Measurements from ENCODE around the gene RBM12. TPM values are rescaled to one million over a fixed set of nuclear protein-coding genes. Genes with fewer than 3 reads are reported as not detected.
"Not testable (repeated sequence)": the region's sequence is repeated elsewhere in the genome, so short reads cannot be mapped to it uniquely, and the experiment has no call there.

RBM12 gene
- total and polyA plus RNA-seq, 4 donors, result 3.4 to 20.0 (median 15.8) TPM

GRCh38 chr20:35708502-35708901 lies 43.8 kb upstream of the RBM12 start:
- Histone ChIP-seq H3K4me1 (ENCODE audit: control insufficient read depth in 4 of 4, insufficient read depth in 4 of 4, low read length in 3 of 4) (no peaks in the 10 kb centered on the region), H3K36me3 (ENCODE audit: control insufficient read depth in 4 of 4, insufficient read depth in 3 of 4, low read depth in 1 of 4, low read length in 3 of 4) (peaks cover 21 to 88% (median 83%) of the 10 kb centered on the region in 4 donors), H3K9ac (ENCODE audit: low read depth in 1 of 2, low read length in 2 of 2) (no peak overlapping the region), H3K4me3 (ENCODE audit: low read depth in 1 of 3, low read length in 3 of 3) (no peak overlapping the region), H3K27me3 (ENCODE audit: control insufficient read depth in 4 of 4, insufficient read depth in 4 of 4, low read length in 3 of 4) (no peaks in the 10 kb centered on the region), H3K9me3 (ENCODE audit: control insufficient read depth in 4 of 4, low read length in 3 of 4) (no peaks in the 10 kb centered on the region), H3K27ac (ENCODE audit: low read depth in 1 of 2, low read length in 2 of 2) (no peak overlapping the region)
- WGBS, result 74% methylated on average over 1 of the region's 1 CpG
- TF ChIP-seq RAD21 (IDR thresholded peaks at IDR 0.05) (no peak), FOXA2 (IDR thresholded peaks at IDR 0.05) (no peak), TAF1 (conservative IDR thresholded peaks at IDR 0.05) (no peak), JUND (IDR thresholded peaks at IDR 0.05) (no peak)
- no peak for DNase-seq (ENCODE audit: low spot score)

- H3K4me1 ChIP-seq (ENCODE audit: control insufficient read depth in 4 of 4, insufficient read depth in 4 of 4, low read length in 3 of 4); DNase-seq (ENCODE audit: low spot score); H3K9ac ChIP-seq (ENCODE audit: low read depth in 1 of 2, low read length in 2 of 2); H3K27ac ChIP-seq (ENCODE audit: low read depth in 1 of 2, low read length in 2 of 2); H3K9me3 ChIP-seq (ENCODE audit: control insufficient read depth in 4 of 4, low read length in 3 of 4); H3K27me3 ChIP-seq (ENCODE audit: control insufficient read depth in 4 of 4, insufficient read depth in 4 of 4, low read length in 3 of 4); H3K4me3 ChIP-seq (ENCODE audit: low read depth in 1 of 3, low read length in 3 of 3): not testable (repeated sequence)
- peaks cover 20 to 85% (median 79%) of the 10 kb centered on the region in 4 donors for H3K36me3 ChIP-seq (ENCODE audit: control insufficient read depth in 4 of 4, insufficient read depth in 3 of 4, low read depth in 1 of 4, low read length in 3 of 4)
- 94% methylated on average over 17 of the region's 17 CpGs for WGBS
Measured at GRCh38 chr20:35706591-35707529, 42.2 kb upstream of the RBM12 start.

- H3K27me3 ChIP-seq (ENCODE audit: control insufficient read depth in 4 of 4, insufficient read depth in 4 of 4, low read length in 3 of 4); H3K4me3 ChIP-seq (ENCODE audit: low read depth in 1 of 3, low read length in 3 of 3); H3K9ac ChIP-seq (ENCODE audit: low read depth in 1 of 2, low read length in 2 of 2); H3K27ac ChIP-seq (ENCODE audit: low read depth in 1 of 2, low read length in 2 of 2); H3K4me1 ChIP-seq (ENCODE audit: control insufficient read depth in 4 of 4, insufficient read depth in 4 of 4, low read length in 3 of 4); H3K9me3 ChIP-seq (ENCODE audit: control insufficient read depth in 4 of 4, low read length in 3 of 4); DNase-seq (ENCODE audit: low spot score): not testable (repeated sequence)
- 92% methylated on average over 11 of the region's 11 CpGs for WGBS
- H3K36me3 ChIP-seq (ENCODE audit: control insufficient read depth in 4 of 4, insufficient read depth in 3 of 4, low read depth in 1 of 4, low read length in 3 of 4), result peaks cover 20 to 76% (median 71%) of the 10 kb centered on the region in 4 donors
Measured at GRCh38 chr20:35705894-35706293, 41.2 kb upstream of the RBM12 start.

GRCh38 chr20:35704514-35705261 lies 40.0 kb upstream of the RBM12 start:
- no peak overlapping the region for H3K27ac ChIP-seq (ENCODE audit: low read depth in 1 of 2, low read length in 2 of 2)
- peaks cover 0 to 16% (median 8%) of the 10 kb centered on the region in 4 donors for H3K4me1 ChIP-seq (ENCODE audit: control insufficient read depth in 4 of 4, insufficient read depth in 4 of 4, low read length in 3 of 4)
- no peaks in the 10 kb centered on the region for H3K9me3 ChIP-seq (ENCODE audit: control insufficient read depth in 4 of 4, low read length in 3 of 4)
- H3K9ac ChIP-seq (ENCODE audit: low read depth in 1 of 2, low read length in 2 of 2), result no peak overlapping the region
- WGBS, result 93% methylated on average over 5 of the region's 5 CpGs
- no peak overlapping the region for H3K4me3 ChIP-seq (ENCODE audit: low read depth in 1 of 3, low read length in 3 of 3)
- H3K36me3 ChIP-seq (ENCODE audit: control insufficient read depth in 4 of 4, insufficient read depth in 3 of 4, low read depth in 1 of 4, low read length in 3 of 4), result peaks cover 20 to 65% (median 61%) of the 10 kb centered on the region in 4 donors
- DNase-seq (ENCODE audit: low spot score), result no peak
- no peaks in the 10 kb centered on the region for H3K27me3 ChIP-seq (ENCODE audit: control insufficient read depth in 4 of 4, insufficient read depth in 4 of 4, low read length in 3 of 4)
- no peak for TF ChIP-seq ZBTB33 (IDR thresholded peaks at IDR 0.05)
- TF ChIP-seq MAX (IDR thresholded peaks at IDR 0.05), result no peak
- TF ChIP-seq SP1 (IDR thresholded peaks at IDR 0.05), result no peak
- no peak for TF ChIP-seq NR2F2 (IDR thresholded peaks at IDR 0.05)
- TF ChIP-seq CTCF (IDR thresholded peaks at IDR 0.05; ENCODE audit: low read depth, low read length, missing input control), result no peak
- TF ChIP-seq RAD21 (IDR thresholded peaks at IDR 0.05), result no peak
- no peak for TF ChIP-seq JUND (IDR thresholded peaks at IDR 0.05)
- TF ChIP-seq GABPA (IDR thresholded peaks at IDR 0.05 in 1 of 2, conservative IDR thresholded peaks at IDR 0.05 in 1 of 2), result no peak
- TF ChIP-seq HNF4G (IDR thresholded peaks at IDR 0.05), result no peak
- TF ChIP-seq YY1 (IDR thresholded peaks at IDR 0.05), result no peak
- TF ChIP-seq TAF1 (conservative IDR thresholded peaks at IDR 0.05), result no peak
- TF ChIP-seq ATF3 (IDR thresholded peaks at IDR 0.05), result no peak
- no peak for TF ChIP-seq FOXA1 (IDR thresholded peaks at IDR 0.05)
- no peak for TF ChIP-seq RXRA (IDR thresholded peaks at IDR 0.05)
- no peak for TF ChIP-seq FOXA2 (IDR thresholded peaks at IDR 0.05)

All from liver (tissue), 9 donors.